ENCODE results near the gene INO80B. TPM values are rescaled to one million over a fixed set of nuclear protein-coding genes. Genes with fewer than 3 reads are reported as not detected.

The INO80B gene
- total and polyA plus RNA-seq, 9 of the 15 experiments (the other 6 are each of a cell fraction or from before 2014, with no cell fraction given), result 0.41 to 22.6 (median 9.0) TPM

DNA sequence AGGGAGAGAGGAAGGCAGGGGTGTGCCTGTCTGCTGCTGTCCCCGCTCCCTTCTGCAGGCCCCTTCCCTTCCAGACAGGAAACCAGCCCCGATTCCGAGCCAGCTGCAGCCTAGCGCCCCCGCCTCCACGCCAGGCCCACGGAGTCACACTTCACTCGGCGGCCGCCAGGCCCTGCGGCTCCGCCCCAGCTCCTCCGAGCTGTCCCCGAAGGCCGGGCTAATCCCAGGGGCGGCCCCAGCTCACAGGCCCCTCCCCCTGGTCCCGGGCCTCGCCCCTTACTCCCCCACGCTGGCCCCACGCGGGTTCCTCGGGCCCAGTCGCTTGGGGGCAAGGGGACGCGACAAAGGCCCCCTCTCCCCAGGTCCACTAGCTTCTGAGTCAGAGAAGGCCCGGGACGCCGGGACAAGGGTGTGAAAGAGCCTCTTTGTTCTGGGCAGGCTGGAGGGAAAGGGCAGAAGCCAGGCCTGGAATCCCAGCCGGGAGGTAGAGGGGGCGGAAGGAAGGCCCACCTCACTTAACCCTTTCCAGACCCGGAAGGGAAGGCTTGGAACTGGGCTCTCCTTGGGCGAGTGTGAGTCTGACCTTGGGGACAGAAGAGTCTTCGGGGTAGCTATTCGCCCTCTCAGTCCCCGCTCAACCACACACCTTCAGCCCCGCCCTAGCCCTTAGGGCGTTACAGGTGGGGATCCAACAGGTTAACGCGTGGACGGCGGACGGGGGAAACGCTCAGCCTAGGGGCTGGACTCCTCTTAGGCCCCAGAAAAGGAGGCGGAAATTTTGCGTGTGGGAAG, 14.3 kb upstream of the INO80B start (continued):
- TF ChIP-seq, protein P1, sequence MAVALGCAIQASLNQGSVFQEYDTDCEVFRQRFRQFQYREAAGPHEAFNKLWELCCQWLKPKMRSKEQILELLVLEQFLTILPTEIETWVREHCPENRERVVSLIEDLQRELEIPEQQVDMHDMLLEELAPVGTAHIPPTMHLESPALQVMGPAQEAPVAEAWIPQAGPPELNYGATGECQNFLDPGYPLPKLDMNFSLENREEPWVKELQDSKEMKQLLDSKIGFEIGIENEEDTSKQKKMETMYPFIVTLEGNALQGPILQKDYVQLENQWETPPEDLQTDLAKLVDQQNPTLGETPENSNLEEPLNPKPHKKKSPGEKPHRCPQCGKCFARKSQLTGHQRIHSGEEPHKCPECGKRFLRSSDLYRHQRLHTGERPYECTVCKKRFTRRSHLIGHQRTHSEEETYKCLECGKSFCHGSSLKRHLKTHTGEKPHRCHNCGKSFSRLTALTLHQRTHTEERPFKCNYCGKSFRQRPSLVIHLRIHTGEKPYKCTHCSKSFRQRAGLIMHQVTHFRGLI (CRISPR knock-in tag; IDR thresholded peaks at IDR 0.05), result no peak
- TF ChIP-seq HMG20A (CRISPR knock-in tag; conservative IDR thresholded peaks at IDR 0.05), result no peak
- TF ChIP-seq MEF2A (IDR thresholded peaks at IDR 0.05; ENCODE audit: control insufficient read depth, low read depth, low read length), result no peak
- TF ChIP-seq ZNF436 (CRISPR knock-in tag; IDR thresholded peaks at IDR 0.05), result no peak
- TF ChIP-seq, protein P2, sequence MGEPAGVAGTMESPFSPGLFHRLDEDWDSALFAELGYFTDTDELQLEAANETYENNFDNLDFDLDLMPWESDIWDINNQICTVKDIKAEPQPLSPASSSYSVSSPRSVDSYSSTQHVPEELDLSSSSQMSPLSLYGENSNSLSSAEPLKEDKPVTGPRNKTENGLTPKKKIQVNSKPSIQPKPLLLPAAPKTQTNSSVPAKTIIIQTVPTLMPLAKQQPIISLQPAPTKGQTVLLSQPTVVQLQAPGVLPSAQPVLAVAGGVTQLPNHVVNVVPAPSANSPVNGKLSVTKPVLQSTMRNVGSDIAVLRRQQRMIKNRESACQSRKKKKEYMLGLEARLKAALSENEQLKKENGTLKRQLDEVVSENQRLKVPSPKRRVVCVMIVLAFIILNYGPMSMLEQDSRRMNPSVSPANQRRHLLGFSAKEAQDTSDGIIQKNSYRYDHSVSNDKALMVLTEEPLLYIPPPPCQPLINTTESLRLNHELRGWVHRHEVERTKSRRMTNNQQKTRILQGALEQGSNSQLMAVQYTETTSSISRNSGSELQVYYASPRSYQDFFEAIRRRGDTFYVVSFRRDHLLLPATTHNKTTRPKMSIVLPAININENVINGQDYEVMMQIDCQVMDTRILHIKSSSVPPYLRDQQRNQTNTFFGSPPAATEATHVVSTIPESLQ (CRISPR knock-in tag; IDR thresholded peaks at IDR 0.05), result peak; percentile 37; the same call in 1 of the 2 replicates
- TF ChIP-seq, protein P3, sequence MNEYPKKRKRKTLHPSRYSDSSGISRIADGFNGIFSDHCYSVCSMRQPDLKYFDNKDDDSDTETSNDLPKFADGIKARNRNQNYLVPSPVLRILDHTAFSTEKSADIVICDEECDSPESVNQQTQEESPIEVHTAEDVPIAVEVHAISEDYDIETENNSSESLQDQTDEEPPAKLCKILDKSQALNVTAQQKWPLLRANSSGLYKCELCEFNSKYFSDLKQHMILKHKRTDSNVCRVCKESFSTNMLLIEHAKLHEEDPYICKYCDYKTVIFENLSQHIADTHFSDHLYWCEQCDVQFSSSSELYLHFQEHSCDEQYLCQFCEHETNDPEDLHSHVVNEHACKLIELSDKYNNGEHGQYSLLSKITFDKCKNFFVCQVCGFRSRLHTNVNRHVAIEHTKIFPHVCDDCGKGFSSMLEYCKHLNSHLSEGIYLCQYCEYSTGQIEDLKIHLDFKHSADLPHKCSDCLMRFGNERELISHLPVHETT (CRISPR knock-in tag; conservative IDR thresholded peaks at IDR 0.05 in 1 of 2, IDR thresholded peaks at IDR 0.05 in 1 of 2), result no peak
- TF ChIP-seq, protein P4, sequence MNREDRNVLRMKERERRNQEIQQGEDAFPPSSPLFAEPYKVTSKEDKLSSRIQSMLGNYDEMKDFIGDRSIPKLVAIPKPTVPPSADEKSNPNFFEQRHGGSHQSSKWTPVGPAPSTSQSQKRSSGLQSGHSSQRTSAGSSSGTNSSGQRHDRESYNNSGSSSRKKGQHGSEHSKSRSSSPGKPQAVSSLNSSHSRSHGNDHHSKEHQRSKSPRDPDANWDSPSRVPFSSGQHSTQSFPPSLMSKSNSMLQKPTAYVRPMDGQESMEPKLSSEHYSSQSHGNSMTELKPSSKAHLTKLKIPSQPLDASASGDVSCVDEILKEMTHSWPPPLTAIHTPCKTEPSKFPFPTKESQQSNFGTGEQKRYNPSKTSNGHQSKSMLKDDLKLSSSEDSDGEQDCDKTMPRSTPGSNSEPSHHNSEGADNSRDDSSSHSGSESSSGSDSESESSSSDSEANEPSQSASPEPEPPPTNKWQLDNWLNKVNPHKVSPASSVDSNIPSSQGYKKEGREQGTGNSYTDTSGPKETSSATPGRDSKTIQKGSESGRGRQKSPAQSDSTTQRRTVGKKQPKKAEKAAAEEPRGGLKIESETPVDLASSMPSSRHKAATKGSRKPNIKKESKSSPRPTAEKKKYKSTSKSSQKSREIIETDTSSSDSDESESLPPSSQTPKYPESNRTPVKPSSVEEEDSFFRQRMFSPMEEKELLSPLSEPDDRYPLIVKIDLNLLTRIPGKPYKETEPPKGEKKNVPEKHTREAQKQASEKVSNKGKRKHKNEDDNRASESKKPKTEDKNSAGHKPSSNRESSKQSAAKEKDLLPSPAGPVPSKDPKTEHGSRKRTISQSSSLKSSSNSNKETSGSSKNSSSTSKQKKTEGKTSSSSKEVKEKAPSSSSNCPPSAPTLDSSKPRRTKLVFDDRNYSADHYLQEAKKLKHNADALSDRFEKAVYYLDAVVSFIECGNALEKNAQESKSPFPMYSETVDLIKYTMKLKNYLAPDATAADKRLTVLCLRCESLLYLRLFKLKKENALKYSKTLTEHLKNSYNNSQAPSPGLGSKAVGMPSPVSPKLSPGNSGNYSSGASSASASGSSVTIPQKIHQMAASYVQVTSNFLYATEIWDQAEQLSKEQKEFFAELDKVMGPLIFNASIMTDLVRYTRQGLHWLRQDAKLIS (CRISPR knock-in tag; IDR thresholded peaks at IDR 0.05), result no peak
- TF ChIP-seq, protein P5, sequence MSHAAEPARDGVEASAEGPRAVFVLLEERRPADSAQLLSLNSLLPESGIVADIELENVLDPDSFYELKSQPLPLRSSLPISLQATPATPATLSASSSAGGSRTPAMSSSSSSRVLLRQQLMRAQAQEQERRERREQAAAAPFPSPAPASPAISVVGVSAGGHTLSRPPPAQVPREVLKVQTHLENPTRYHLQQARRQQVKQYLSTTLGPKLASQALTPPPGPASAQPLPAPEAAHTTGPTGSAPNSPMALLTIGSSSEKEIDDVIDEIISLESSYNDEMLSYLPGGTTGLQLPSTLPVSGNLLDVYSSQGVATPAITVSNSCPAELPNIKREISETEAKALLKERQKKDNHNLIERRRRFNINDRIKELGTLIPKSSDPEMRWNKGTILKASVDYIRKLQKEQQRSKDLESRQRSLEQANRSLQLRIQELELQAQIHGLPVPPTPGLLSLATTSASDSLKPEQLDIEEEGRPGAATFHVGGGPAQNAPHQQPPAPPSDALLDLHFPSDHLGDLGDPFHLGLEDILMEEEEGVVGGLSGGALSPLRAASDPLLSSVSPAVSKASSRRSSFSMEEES (CRISPR knock-in tag; IDR thresholded peaks at IDR 0.05), result no peak
- no peak for TF ChIP-seq HSF4 (CRISPR knock-in tag; IDR thresholded peaks at IDR 0.05; ENCODE audit: borderline replicate concordance)
- TF ChIP-seq, protein P6, sequence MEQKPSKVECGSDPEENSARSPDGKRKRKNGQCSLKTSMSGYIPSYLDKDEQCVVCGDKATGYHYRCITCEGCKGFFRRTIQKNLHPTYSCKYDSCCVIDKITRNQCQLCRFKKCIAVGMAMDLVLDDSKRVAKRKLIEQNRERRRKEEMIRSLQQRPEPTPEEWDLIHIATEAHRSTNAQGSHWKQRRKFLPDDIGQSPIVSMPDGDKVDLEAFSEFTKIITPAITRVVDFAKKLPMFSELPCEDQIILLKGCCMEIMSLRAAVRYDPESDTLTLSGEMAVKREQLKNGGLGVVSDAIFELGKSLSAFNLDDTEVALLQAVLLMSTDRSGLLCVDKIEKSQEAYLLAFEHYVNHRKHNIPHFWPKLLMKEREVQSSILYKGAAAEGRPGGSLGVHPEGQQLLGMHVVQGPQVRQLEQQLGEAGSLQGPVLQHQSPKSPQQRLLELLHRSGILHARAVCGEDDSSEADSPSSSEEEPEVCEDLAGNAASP (IDR thresholded peaks at IDR 0.05), result no peak
- no peak for TF ChIP-seq U2AF2 (optimal IDR thresholded peaks at IDR 0.05; ENCODE audit: low read depth, low read length)
- TF ChIP-seq HDAC6 (IDR thresholded peaks at IDR 0.05; ENCODE audit: low read depth, low read length), result no peak
- no peak for TF ChIP-seq THRAP3 (IDR thresholded peaks at IDR 0.05; ENCODE audit: borderline replicate concordance)

Data from K562 (cell line).